ENCODE measurements around the gene ACTL10. TPM values are rescaled to one million over a fixed set of nuclear protein-coding genes. Genes with fewer than 3 reads are reported as not detected.
"Not testable (repeated sequence)": the region's sequence is repeated elsewhere in the genome, so short reads cannot be mapped to it uniquely, and the experiment has no call there.

ACTL10 gene
- polyA plus RNA-seq, 12 donors = 0.12 to 0.36 (median 0.28) TPM; not detected in 2

GRCh38 chr20:33693741-33694638 is 27.2 kb downstream of the ACTL10 start:
- peak; percentile 77 for DNase-seq

- no peak for DNase-seq
Measured at GRCh38 chr20:33694639-33695012, 27.9 kb downstream of the ACTL10 start.

GRCh38 chr20:33696448-33696847 is 29.7 kb downstream of the ACTL10 start:
- no peak for DNase-seq

GRCh38 chr20:33697129-33697528 is 30.4 kb downstream of the ACTL10 start:
- DNase-seq = peak; percentile 79

- DNase-seq = not testable (repeated sequence)
Measured at GRCh38 chr20:33698966-33699365, 32.2 kb downstream of the ACTL10 start.

- not testable (repeated sequence) for DNase-seq
Measured at GRCh38 chr20:33700696-33701441, 34.1 kb downstream of the ACTL10 start.

- DNase-seq = no peak
Measured at GRCh38 chr20:33701629-33702450, 35.1 kb downstream of the ACTL10 start.

GRCh38 chr20:33702861-33703260 is 36.1 kb downstream of the ACTL10 start:
- DNase-seq = no peak

- no peak for DNase-seq
Measured at GRCh38 chr20:33703498-33704137, 36.9 kb downstream of the ACTL10 start.

GRCh38 chr20:33704197-33704924 is 37.6 kb downstream of the ACTL10 start:
- no peak for DNase-seq

- no peak for DNase-seq
Measured at GRCh38 chr20:33707668-33708067, 40.9 kb downstream of the ACTL10 start.

- DNase-seq = no peak
Measured at GRCh38 chr20:33709398-33709797, 42.7 kb downstream of the ACTL10 start.

GRCh38 chr20:33709905-33710541 is 43.3 kb downstream of the ACTL10 start:
- no peak for DNase-seq

GRCh38 chr20:33710681-33711445 is 44.1 kb downstream of the ACTL10 start:
- no peak for DNase-seq

GRCh38 chr20:33711446-33711738 is 44.6 kb downstream of the ACTL10 start:
- DNase-seq = no peak

- DNase-seq = no peak
Measured at GRCh38 chr20:33713865-33714367, 47.2 kb downstream of the ACTL10 start.

- no peak for DNase-seq
Measured at GRCh38 chr20:33716498-33716897, 49.8 kb downstream of the ACTL10 start.
